GM19099 (cell line): ENCODE data around the gene OR4D1.

Experiments used
- POLR2A ChIP-seq: IDR thresholded peaks from 3 replicates; pipeline ENCODE4 v1.6.1; 2011; ENCODE audit warnings: low read depth; ENCODE audit not compliant: insufficient read length; ENCODE audit errors: extremely low read depth

Gene OR4D1

GRCh38 chr17:58150394-58150793, 2.2 kb downstream of the OR4D1 start:
- TF ChIP-seq POLR2A: no peak

- no peak for TF ChIP-seq POLR2A
Measured at GRCh38 chr17:58153046-58153445, 4.9 kb downstream of the OR4D1 start.

- TF ChIP-seq POLR2A: no peak
Measured at GRCh38 chr17:58153671-58154070, 5.5 kb downstream of the OR4D1 start.

- TF ChIP-seq POLR2A: no peak
Measured at GRCh38 chr17:58156839-58157803, 8.9 kb downstream of the OR4D1 start.

- no peak for TF ChIP-seq POLR2A
Measured at GRCh38 chr17:58158181-58158580, 10.0 kb downstream of the OR4D1 start.

- no peak for TF ChIP-seq POLR2A
Measured at GRCh38 chr17:58161566-58161965, 13.4 kb downstream of the OR4D1 start.

- TF ChIP-seq POLR2A: no peak
Measured at GRCh38 chr17:58165981-58166380, 17.8 kb downstream of the OR4D1 start.

GRCh38 chr17:58166682-58167081, 18.5 kb downstream of the OR4D1 start, which contains the start of gene OR4D2:
TSS of gene OR4D2 (plus strand) at chr17:58166982. CDS start at chr17:58169656, 2,674 bp downstream.
- TF ChIP-seq POLR2A: no peak

- TF ChIP-seq POLR2A: no peak
Measured at GRCh38 chr17:58170622-58171021, 22.4 kb downstream of the OR4D1 start.

GRCh38 chr17:58172369-58173071, 24.3 kb downstream of the OR4D1 start:
- no peak for TF ChIP-seq POLR2A

- no peak for TF ChIP-seq POLR2A
Measured at GRCh38 chr17:58174871-58175270, 26.7 kb downstream of the OR4D1 start.

GRCh38 chr17:58176200-58176599, 28.0 kb downstream of the OR4D1 start:
- TF ChIP-seq POLR2A: no peak

- TF ChIP-seq POLR2A: no peak
Measured at GRCh38 chr17:58181796-58182195, 33.6 kb downstream of the OR4D1 start.

GRCh38 chr17:58183514-58183913, 35.3 kb downstream of the OR4D1 start:
- no peak for TF ChIP-seq POLR2A

- TF ChIP-seq POLR2A: no peak
Measured at GRCh38 chr17:58184308-58184985, 36.3 kb downstream of the OR4D1 start.
